ENCODE results near the gene PSMB3. TPM values are rescaled to one million over a fixed set of nuclear protein-coding genes. Genes with fewer than 3 reads are reported as not detected.
"Not testable (repeated sequence)": the region's sequence is repeated elsewhere in the genome, so short reads cannot be mapped to it uniquely, and the experiment has no call there.

PSMB3 gene
- total RNA-seq, 1 donor = 95.5 TPM

DNA sequence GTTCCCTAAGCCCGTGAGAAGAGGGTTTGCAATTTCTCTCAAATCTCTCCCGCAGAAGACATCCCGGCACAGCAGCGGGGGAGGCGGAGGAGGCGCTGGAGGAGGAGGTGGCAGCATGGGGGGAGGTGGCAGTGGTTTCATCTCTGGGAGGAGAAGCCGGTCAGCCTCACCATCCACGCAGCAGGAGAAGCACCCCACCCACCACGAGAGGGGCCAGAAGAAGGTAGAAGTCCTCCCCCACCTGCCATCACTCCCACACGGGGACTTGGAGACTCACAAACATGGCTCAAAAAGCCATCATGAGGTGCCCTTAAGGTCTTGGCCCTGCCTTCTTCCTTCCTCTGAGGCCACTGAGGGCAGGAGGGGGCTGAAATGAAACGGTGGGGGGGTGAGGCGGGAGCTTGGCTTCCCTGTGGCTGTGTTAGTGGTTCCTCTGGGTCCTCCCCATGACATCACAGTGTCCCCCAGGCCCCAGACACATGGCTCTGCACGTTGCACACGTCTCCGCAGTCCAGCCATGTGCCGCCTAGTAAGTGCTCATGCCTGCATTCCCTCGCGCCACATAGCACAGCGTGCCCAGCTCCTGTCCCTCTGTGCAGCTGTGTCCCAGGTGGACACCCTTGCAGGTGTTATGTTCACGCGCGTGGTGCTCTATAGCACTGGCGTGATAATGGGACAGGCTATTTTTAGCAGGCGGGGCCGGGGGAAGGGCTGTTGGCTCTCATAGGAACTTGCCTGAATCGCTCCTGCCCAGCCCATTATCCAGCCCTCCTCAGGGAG, 40.6 kb upstream of the PSMB3 start:
- Histone ChIP-seq H3K4me1 (ENCODE audit: insufficient read depth, low read length) (peaks cover 12% of the 10 kb centered on the region), H3K9me3 (ENCODE audit: low read depth, low read length) (no peaks in the 10 kb centered on the region), H3K4me3 (ENCODE audit: low read length) (no peak overlapping the region), H3K27me3 (ENCODE audit: insufficient read depth, low read length) (no peaks in the 10 kb centered on the region)

GRCh38 chr17:38712593-38712992, 39.9 kb upstream of the PSMB3 start:
- no peak overlapping the region for H3K4me3 ChIP-seq (ENCODE audit: low read length)
- H3K4me1 ChIP-seq (ENCODE audit: insufficient read depth, low read length) = peaks cover 7% of the 10 kb centered on the region
- no peaks in the 10 kb centered on the region for H3K9me3 ChIP-seq (ENCODE audit: low read depth, low read length)
- no peaks in the 10 kb centered on the region for H3K27me3 ChIP-seq (ENCODE audit: insufficient read depth, low read length)

DNA sequence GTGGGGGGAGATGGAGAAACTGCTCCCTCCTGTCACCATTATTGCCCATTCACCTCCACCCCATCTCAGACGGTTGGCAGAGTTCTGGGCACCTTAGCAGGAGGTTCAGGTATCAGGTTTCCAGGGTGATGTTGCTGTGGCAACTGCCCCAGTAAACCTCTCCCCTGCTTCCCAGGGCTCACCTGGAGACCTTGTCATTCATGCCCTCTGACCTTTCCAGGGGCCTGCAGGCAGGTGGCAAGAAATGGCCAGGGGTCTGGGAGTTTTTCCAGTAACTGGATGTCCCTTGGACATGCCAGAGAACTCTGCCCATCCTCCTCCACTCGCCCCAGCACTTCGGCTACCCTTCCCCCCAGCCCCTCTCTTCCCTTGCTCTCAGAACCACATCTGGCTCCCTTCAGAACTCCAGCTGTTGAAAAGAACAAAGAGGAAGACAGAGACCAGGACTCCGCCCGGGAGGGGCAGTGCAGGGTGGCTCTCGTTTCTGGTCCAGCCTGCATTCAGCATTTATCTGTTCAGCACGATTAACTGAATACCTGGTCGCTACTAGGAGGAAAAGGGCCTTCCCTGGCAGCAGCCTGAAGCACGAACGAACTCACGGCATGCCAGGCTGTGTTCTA, 39.0 kb upstream of the PSMB3 start:
- no peaks in the 10 kb centered on the region for H3K27me3 ChIP-seq (ENCODE audit: insufficient read depth, low read length)
- H3K4me1 ChIP-seq (ENCODE audit: insufficient read depth, low read length) = no peaks in the 10 kb centered on the region
- H3K4me3 ChIP-seq (ENCODE audit: low read length) = no peak overlapping the region
- H3K9me3 ChIP-seq (ENCODE audit: low read depth, low read length) = no peaks in the 10 kb centered on the region

DNA sequence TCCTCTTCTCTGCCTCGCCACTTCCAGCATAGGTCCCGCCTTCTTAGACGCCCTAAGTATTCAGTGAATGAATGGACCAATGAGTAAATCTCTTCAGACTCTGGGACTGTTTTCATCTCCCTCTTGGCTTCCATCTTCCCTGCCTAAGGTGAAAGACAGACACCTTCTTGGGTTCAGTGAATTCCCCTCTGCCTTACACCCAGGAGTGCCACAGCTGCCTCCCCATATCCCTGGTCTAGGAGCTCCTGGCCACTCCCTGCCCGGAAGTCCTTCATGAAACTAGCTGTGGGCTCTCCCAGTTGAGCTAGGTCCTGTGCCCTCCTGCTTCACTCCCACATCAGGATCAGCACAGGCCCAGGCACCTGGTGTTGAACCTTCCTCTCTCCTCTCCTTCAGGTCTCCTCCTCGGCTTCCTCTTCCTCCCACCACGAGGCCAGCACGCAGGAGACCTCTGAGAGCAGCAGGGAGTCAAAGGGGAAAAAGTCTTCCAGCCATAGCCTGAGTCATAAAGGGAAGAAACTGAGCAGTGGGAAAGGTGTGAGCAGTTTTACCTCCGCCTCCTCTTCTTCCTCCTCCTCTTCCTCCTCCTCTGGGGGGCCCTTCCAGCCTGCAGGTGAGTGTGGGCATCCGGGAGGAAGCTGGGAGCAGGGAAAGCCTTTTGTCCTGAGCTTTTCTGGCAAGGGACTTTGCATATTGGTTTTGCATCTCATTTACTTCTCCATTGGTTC, 37.2 kb upstream of the PSMB3 start:
- no peaks in the 10 kb centered on the region for H3K9me3 ChIP-seq (ENCODE audit: low read depth, low read length)
- H3K4me1 ChIP-seq (ENCODE audit: insufficient read depth, low read length) = no peaks in the 10 kb centered on the region
- no peaks in the 10 kb centered on the region for H3K27me3 ChIP-seq (ENCODE audit: insufficient read depth, low read length)
- no peak overlapping the region for H3K4me3 ChIP-seq (ENCODE audit: low read length)

- H3K4me1 ChIP-seq (ENCODE audit: insufficient read depth, low read length) = no peaks in the 10 kb centered on the region
- no peaks in the 10 kb centered on the region for H3K27me3 ChIP-seq (ENCODE audit: insufficient read depth, low read length)
- no peaks in the 10 kb centered on the region for H3K9me3 ChIP-seq (ENCODE audit: low read depth, low read length)
- H3K4me3 ChIP-seq (ENCODE audit: low read length) = no peak overlapping the region
These were observed 36.1 kb upstream of the PSMB3 start for GRCh38 chr17:38716368-38717005.

DNA sequence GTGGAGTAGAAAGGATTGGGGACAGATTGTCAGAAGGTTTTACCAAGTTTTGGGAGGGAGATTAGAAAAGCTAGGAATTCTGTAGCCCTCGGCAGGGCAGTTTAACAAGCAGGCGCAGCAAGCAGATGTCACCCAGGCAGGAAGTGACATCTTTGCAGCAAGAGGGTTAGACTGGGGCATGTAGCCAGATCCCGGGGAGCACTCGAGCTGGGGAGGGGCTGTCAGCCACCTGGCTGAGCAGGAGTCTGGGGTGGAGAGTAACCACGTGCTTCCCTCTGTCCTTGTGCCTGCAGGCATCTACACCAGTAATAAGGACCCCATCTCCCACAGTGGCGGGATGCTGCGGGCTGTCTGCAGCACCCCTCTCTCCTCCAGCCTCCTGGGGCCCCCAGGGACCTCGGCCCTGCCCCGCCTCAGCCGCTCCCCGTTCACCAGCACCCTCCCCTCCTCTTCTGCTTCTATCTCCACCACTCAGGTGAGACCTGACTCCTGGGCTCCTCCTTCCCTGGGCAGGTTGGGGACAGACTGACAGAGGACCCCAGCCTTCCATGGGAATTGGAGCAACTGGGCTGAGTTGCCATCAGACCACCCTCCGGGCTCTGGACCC, 35.3 kb upstream of the PSMB3 start:
- Histone ChIP-seq H3K4me1 (ENCODE audit: insufficient read depth, low read length) (no peaks in the 10 kb centered on the region), H3K9me3 (ENCODE audit: low read depth, low read length) (no peaks in the 10 kb centered on the region), H3K27me3 (ENCODE audit: insufficient read depth, low read length) (no peaks in the 10 kb centered on the region), H3K4me3 (ENCODE audit: low read length) (no peak overlapping the region)

GRCh38 chr17:38719289-38719942, 33.1 kb upstream of the PSMB3 start:
- H3K27me3 ChIP-seq (ENCODE audit: insufficient read depth, low read length) = no peaks in the 10 kb centered on the region

GRCh38 chr17:38719943-38720641, 32.4 kb upstream of the PSMB3 start:
- Histone ChIP-seq H3K9me3 (ENCODE audit: low read depth, low read length) (no peaks in the 10 kb centered on the region), H3K4me1 (ENCODE audit: insufficient read depth, low read length) (peaks cover 11% of the 10 kb centered on the region), H3K27me3 (ENCODE audit: insufficient read depth, low read length) (no peaks in the 10 kb centered on the region), H3K4me3 (ENCODE audit: low read length) (no peak overlapping the region)

More at GRCh38 chr17:38719289-38719942, 33.1 kb upstream of the PSMB3 start:
- no peak overlapping the region for H3K4me3 ChIP-seq (ENCODE audit: low read length)
- H3K9me3 ChIP-seq (ENCODE audit: low read depth, low read length) = no peaks in the 10 kb centered on the region
- H3K4me1 ChIP-seq (ENCODE audit: insufficient read depth, low read length) = peaks cover 4% of the 10 kb centered on the region

DNA sequence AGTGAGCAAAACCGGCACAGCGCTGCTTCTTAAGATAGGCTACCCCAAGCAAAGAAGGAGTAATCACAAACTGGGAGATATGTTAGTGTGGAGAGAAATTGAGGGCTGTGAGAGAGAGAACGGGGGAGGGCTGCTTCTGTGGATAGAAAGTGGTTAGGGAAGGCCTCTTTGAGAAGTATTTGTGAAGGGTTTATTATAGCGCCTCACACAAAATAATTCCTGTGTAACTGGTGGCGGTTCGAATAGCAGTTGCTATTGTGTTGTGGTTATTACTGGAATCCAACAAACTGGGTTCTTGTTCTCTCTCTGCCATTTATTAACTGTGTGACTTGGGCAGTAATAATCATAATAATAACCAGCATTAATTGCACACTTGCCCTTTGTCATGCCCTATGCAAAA, 31.6 kb upstream of the PSMB3 start:
- Histone ChIP-seq H3K4me1 (ENCODE audit: insufficient read depth, low read length) (peaks cover 11% of the 10 kb centered on the region), H3K4me3 (ENCODE audit: low read length) (no peak overlapping the region), H3K27me3 (ENCODE audit: insufficient read depth, low read length) (no peaks in the 10 kb centered on the region), H3K9me3 (ENCODE audit: low read depth, low read length) (no peaks in the 10 kb centered on the region)

DNA sequence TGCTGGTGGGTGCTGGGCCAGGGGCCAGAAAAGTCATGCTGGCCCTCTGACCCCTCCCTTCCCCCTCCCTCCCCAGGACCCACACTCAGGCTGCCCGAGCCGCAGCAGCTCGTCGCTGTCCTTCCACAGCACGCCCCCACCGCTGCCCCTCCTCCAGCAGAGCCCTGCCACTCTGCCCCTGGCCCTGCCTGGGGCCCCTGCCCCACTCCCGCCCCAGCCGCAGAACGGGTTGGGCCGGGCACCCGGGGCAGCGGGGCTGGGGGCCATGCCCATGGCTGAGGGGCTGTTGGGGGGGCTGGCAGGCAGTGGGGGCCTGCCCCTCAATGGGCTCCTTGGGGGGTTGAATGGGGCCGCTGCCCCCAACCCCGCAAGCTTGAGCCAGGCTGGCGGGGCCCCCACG, 30.7 kb upstream of the PSMB3 start:
- Histone ChIP-seq H3K27me3 (ENCODE audit: insufficient read depth, low read length) (no peaks in the 10 kb centered on the region), H3K4me3 (ENCODE audit: low read length) (no peak overlapping the region), H3K9me3 (ENCODE audit: low read depth, low read length) (no peaks in the 10 kb centered on the region), H3K4me1 (ENCODE audit: insufficient read depth, low read length) (peaks cover 11% of the 10 kb centered on the region)

DNA sequence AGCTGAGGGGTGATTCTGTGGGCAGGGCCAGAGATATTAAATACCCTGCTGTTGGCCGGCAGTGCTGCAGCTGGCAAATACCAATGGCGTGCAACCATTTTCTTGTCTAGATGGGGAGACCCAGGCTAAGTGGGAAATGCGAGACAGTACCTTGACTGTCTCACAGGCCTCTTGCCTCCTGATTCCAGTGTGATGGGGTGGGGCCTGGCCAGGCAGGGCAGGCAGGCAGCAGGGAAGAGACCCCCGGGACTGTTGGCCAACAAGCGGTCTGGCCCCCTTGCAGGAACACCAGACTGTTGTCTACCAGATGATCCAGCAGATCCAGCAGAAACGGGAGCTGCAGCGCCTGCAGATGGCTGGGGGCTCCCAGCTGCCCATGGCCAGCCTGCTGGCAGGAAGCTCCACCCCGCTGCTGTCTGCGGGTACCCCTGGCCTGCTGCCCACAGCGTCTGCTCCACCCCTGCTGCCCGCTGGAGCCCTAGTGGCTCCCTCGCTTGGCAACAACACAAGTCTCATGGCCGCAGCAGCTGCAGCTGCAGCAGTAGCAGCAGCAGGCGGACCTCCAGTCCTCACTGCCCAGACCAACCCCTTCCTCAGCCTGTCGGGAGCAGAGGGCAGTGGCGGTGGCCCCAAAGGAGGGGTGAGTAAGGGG, 28.1 kb upstream of the PSMB3 start:
- Histone ChIP-seq H3K4me1 (ENCODE audit: insufficient read depth, low read length) (peaks cover 35% of the 10 kb centered on the region), H3K9me3 (ENCODE audit: low read depth, low read length) (no peaks in the 10 kb centered on the region), H3K4me3 (ENCODE audit: low read length) (no peak overlapping the region), H3K27me3 (ENCODE audit: insufficient read depth, low read length) (no peaks in the 10 kb centered on the region)

GRCh38 chr17:38725066-38725465, 27.5 kb upstream of the PSMB3 start:
- Histone ChIP-seq H3K4me3 (ENCODE audit: low read length) (no peak overlapping the region), H3K9me3 (ENCODE audit: low read depth, low read length) (no peaks in the 10 kb centered on the region), H3K4me1 (ENCODE audit: insufficient read depth, low read length) (peaks cover 39% of the 10 kb centered on the region), H3K27me3 (ENCODE audit: insufficient read depth, low read length) (no peaks in the 10 kb centered on the region)

DNA sequence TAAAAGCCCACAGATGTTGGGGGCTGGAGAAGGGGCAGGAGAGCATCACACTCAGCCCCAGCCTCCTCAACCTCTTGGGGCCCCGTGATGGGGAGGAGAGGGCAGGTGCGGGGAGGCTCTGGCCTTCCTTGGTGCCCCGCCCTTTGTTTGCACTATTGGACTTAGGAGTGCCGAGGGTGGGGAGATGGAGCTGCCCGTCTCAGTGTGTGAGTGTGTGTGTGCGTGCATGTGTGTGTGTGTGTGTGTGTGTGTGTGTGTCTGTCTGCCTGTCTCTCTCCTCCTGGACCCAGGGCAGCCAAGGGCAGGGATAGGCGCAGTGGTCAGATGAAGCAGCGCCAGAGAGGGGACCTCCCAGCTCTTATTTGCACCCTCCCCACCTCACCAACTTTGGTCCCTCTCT, 26.4 kb upstream of the PSMB3 start:
- peaks cover 47% of the 10 kb centered on the region for H3K4me1 ChIP-seq (ENCODE audit: insufficient read depth, low read length)
- H3K27me3 ChIP-seq (ENCODE audit: insufficient read depth, low read length); H3K9me3 ChIP-seq (ENCODE audit: low read depth, low read length); H3K4me3 ChIP-seq (ENCODE audit: low read length): not testable (repeated sequence)
